ENCODE measurements around the gene PRKCZ. TPM values are rescaled to one million over a fixed set of nuclear protein-coding genes. Genes with fewer than 3 reads are reported as not detected.

PRKCZ gene
- total RNA-seq, 1 donor, result 0.72 TPM

- Histone ChIP-seq H3K4me3 (ENCODE audit: insufficient read depth, low read length) (no peak overlapping the region), H4K20me1 (ENCODE audit: insufficient read depth, low read length) (no peaks in the 10 kb centered on the region), H2AFZ (ENCODE audit: low read length) (no peak overlapping the region), H3K9me3 (ENCODE audit: low read depth, low read length) (no peaks in the 10 kb centered on the region), H3K4me2 (ENCODE audit: insufficient read depth, low read length) (no peak overlapping the region), H3K27ac (ENCODE audit: low read depth, low read length) (no peak overlapping the region), H3K27me3 (ENCODE audit: insufficient read depth, low read length) (peaks cover 20% of the 10 kb centered on the region), H3K79me2 (ENCODE audit: insufficient read depth, low read length) (no peaks in the 10 kb centered on the region), H3K4me1 (ENCODE audit: insufficient read depth, low read length) (no peaks in the 10 kb centered on the region), H3K36me3 (ENCODE audit: insufficient read depth, low read length) (no peaks in the 10 kb centered on the region)
- DNase-seq (ENCODE audit: insufficient read length, low spot score, missing footprints), result no peak
- TF ChIP-seq CTCF (IDR thresholded peaks at IDR 0.05; ENCODE audit: extremely low read depth, low read depth, low read length), result no peak
These were observed 118.3 kb downstream of the PRKCZ start for GRCh38 chr1:2168535-2168934.

GRCh38 chr1:2169200-2169836 is 119.1 kb downstream of the PRKCZ start:
- Histone ChIP-seq H3K27ac (ENCODE audit: low read depth, low read length) (no peak overlapping the region), H3K4me1 (ENCODE audit: insufficient read depth, low read length) (peaks cover under 1% of the 10 kb centered on the region), H3K36me3 (ENCODE audit: insufficient read depth, low read length) (no peaks in the 10 kb centered on the region), H2AFZ (ENCODE audit: low read length) (no peak overlapping the region), H3K4me3 (ENCODE audit: insufficient read depth, low read length) (no peak overlapping the region), H3K27me3 (ENCODE audit: insufficient read depth, low read length) (peaks cover 20% of the 10 kb centered on the region), H4K20me1 (ENCODE audit: insufficient read depth, low read length) (no peaks in the 10 kb centered on the region), H3K79me2 (ENCODE audit: insufficient read depth, low read length) (no peaks in the 10 kb centered on the region), H3K4me2 (ENCODE audit: insufficient read depth, low read length) (no peak overlapping the region), H3K9me3 (ENCODE audit: low read depth, low read length) (no peaks in the 10 kb centered on the region)
- DNase-seq (ENCODE audit: insufficient read length, low spot score, missing footprints), result no peak
- no peak for TF ChIP-seq CTCF (IDR thresholded peaks at IDR 0.05; ENCODE audit: extremely low read depth, low read depth, low read length)

- Histone ChIP-seq H2AFZ (ENCODE audit: low read length) (peak overlapping the region; percentile 68), H3K79me2 (ENCODE audit: insufficient read depth, low read length) (no peaks in the 10 kb centered on the region), H3K4me2 (ENCODE audit: insufficient read depth, low read length) (peak overlapping the region; percentile 18), H3K4me3 (ENCODE audit: insufficient read depth, low read length) (no peak overlapping the region), H3K27ac (ENCODE audit: low read depth, low read length) (no peak overlapping the region), H3K4me1 (ENCODE audit: insufficient read depth, low read length) (peaks cover 8% of the 10 kb centered on the region), H4K20me1 (ENCODE audit: insufficient read depth, low read length) (no peaks in the 10 kb centered on the region), H3K36me3 (ENCODE audit: insufficient read depth, low read length) (no peaks in the 10 kb centered on the region), H3K27me3 (ENCODE audit: insufficient read depth, low read length) (peaks cover 20% of the 10 kb centered on the region), H3K9me3 (ENCODE audit: low read depth, low read length) (no peaks in the 10 kb centered on the region)
- DNase-seq (ENCODE audit: insufficient read length, low spot score, missing footprints), result peak; percentile 97
- TF ChIP-seq CTCF (IDR thresholded peaks at IDR 0.05; ENCODE audit: extremely low read depth, low read depth, low read length), result no peak
These were observed 120.0 kb downstream of the PRKCZ start for GRCh38 chr1:2170211-2170610.

GRCh38 chr1:2172012-2172411 is 121.8 kb downstream of the PRKCZ start:
- no peak for TF ChIP-seq CTCF (IDR thresholded peaks at IDR 0.05; ENCODE audit: extremely low read depth, low read depth, low read length)
- Histone ChIP-seq H3K4me1 (ENCODE audit: insufficient read depth, low read length) (peaks cover 8% of the 10 kb centered on the region), H3K27ac (ENCODE audit: low read depth, low read length) (no peak overlapping the region), H3K27me3 (ENCODE audit: insufficient read depth, low read length) (peaks cover 22% of the 10 kb centered on the region), H3K4me3 (ENCODE audit: insufficient read depth, low read length) (no peak overlapping the region), H3K79me2 (ENCODE audit: insufficient read depth, low read length) (no peaks in the 10 kb centered on the region), H2AFZ (ENCODE audit: low read length) (no peak overlapping the region), H3K36me3 (ENCODE audit: insufficient read depth, low read length) (no peaks in the 10 kb centered on the region), H3K9me3 (ENCODE audit: low read depth, low read length) (no peaks in the 10 kb centered on the region), H4K20me1 (ENCODE audit: insufficient read depth, low read length) (no peaks in the 10 kb centered on the region), H3K4me2 (ENCODE audit: insufficient read depth, low read length) (no peak overlapping the region)
- no peak for DNase-seq (ENCODE audit: insufficient read length, low spot score, missing footprints)

All from osteoblast (primary cell).